ENCODE data around the gene SYT14.
"Not testable (repeated sequence)": the region's sequence is repeated elsewhere in the genome, so short reads cannot be mapped to it uniquely, and the experiment has no call there.

- TF ChIP-seq CTCF, POLR2A (IDR thresholded peaks at IDR 0.05): not testable (repeated sequence)
These were observed 112.5 kb downstream of the SYT14 start for GRCh38 chr1:210050491-210050890.

Measured in heart left ventricle (tissue), 13 donors.